SHP77 (cell line): ENCODE measurements around the gene SDK2.

Experiments used
- DNase-seq, 2 experiments: peaks; one replicate each; lab custom pipeline; 2025; lab: John Stamatoyannopoulos, UW

The SDK2 gene

DNA sequence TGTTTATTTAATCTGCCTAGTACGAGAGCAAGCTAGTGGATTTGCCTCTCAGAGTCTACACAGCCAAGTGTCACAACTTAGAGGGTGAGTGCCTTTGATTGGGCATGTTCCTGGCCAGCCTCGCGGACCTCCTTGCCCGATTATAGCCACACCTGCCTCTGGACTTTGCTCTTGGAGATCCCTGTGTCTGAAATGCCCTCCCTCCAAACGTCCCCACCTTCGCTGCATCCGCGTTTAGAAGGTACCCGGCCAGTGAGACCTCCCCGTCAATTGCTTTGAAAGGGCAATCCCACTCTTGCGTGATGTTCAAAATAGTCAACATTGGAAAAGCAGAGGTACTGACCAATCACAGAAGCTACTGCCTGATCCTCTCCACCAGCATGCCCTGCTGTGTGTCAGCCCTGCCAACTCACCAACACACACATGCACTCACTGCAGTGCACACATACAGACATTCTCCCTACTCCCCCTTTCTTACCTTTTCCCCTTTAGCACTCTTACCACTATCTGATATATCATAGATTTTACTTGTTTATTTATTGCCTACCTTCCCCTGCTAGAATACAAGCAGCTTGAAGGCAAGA is 6.5 kb upstream of the SDK2 start:
- DNase-seq: no peak

DNA sequence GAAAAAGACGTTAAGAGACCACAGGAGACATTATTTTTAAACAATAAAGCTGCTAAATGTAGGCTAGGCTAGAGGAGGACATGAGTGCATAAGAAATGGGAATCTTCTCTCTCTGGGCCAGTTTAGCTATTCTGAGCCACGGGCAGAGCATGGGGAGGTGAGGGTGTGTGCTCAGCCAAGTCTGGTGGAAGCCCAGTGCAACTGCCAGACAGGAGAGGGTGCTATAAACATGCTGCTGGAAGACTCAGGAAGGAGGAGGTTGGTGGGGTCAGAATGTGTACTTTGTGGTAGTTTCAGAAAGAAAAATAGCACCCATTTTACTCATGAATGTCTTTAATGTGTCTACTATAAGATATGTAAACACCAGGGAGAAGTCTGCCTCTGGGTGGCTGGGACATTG is 5.9 kb upstream of the SDK2 start:
- peak; percentile 54 to 67 for DNase-seq

DNA sequence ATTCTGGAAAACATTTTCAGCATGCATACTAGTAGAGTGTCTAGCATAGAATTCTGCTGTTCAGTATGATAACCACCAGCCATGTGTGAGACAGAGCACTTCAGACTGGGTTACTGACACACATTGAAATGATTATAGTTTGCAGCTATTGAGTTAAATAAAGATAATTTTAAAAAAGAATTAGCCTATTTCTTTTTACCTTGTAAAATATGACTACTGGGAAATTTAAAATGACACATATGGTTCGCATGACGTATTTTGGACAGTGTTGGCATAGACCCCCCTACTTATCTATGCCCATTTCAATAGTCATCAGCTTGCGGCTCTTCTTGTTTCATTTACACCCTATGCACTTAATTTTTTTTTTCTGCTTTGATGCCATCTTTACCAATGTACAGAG is 4.7 kb upstream of the SDK2 start:
- no peak for DNase-seq

- no peak for DNase-seq
These were observed 4.2 kb upstream of the SDK2 start for GRCh38 chr17:73648543-73648820.

- no peak for DNase-seq
These were observed 3.7 kb upstream of the SDK2 start for GRCh38 chr17:73647772-73648542.

DNA sequence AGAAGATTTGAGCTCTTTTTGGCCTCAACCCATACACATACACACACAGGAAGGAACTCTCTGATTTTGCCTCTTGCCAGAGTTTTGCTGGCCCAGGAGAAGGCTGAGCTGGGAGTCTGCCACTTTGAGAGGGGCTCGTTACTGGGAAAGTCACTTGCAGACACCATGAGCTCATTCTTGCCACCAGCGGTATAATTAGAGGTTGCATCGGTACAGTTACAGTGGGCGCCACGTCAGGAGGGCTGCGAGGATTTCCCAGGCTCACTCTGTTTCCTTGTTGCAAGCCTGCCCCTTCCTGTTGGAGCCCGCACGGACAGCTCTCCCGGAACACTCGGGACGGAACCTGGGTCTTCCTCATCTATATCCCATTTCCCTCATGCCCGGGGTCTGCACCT is 3.1 kb upstream of the SDK2 start:
- no peak for DNase-seq

- DNase-seq: peak in 1 of 2 experiments; percentile 12
These were observed 2.4 kb upstream of the SDK2 start for GRCh38 chr17:73646409-73647300.

- DNase-seq: peak; percentile 41 to 71
These were observed 1.0 kb upstream of the SDK2 start for GRCh38 chr17:73645050-73645871.

DNA sequence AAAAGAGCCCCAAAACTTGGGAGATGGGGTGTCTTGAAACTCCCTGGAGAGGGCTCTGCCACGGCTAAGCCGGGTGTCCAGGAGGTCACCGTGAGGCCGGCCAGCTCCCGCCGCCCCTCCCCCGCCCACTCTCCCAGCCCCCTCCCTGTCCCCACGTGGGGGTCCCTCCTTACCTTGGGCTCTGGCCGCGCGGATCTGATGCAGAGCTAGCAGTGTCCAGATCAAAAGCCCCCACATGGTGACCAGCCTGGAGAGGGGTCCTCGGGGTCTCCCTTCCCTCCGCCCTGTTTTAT is 447 bp downstream of the SDK2 start:
- DNase-seq: no peak

GRCh38 chr17:73643001-73643851 is 1.0 kb downstream of the SDK2 start:
- peak; percentile 29 to 56 for DNase-seq

DNA sequence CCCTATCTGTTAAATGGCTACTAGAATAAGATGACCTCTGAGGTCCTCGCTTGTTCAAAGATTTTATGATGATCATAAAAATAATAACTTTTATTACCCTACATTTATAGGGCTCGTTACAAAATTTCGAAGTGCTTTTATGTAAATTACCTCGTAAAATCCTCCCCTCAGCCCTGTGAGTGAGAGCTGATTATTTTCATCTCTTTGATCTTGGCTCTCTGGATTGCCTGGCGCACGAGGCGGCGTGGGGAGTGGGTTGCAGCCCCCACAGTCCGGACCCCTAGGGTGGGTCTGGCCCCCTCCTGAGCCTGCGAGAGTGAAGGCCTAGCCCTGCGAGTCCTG is 1.6 kb downstream of the SDK2 start:
- no peak for DNase-seq

GRCh38 chr17:73641826-73642600 is 2.2 kb downstream of the SDK2 start:
- peak; percentile 62 to 79 for DNase-seq

GRCh38 chr17:73640691-73641090 is 3.6 kb downstream of the SDK2 start:
- DNase-seq: no peak

DNA sequence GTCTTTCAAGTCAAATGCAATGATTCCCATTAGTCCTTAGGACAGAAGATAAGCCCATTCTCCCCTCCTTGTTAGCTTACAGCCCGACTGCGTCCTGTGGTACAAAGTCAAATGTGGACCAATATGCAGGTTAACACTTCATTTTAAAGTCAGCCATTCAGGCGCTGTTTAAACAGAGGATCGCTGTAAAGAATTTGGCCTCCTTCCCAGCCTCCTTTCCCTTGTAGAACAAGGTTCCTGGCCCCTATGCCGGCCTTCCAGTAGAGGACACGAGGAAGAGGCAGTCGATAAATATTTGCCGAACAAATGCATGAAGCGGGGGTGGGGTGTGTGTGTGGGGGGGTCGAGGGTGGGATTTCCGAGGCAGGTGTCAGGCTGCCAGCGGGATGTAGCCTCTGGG is 4.3 kb downstream of the SDK2 start:
- peak; percentile 60 to 63 for DNase-seq

DNA sequence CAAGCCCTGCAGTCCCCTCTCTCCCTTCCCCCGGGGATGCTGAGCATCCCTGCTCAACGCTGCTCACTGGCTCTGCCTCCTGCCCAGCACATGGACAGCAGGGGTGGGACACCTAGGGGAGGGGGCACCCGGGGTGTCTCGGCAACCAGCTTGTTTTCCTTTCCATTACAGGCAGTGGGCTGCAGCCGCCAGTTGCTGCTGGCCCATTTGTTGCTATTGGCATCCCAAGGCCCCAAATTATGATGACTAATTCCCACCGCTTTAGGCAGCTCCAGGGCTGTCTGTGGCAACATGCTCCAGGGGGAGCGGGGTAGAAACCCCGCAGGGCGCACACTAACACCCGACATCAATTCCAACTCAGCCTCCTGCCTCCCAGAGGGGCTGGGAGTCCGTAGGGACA is 4.9 kb downstream of the SDK2 start:
- no peak for DNase-seq

- no peak for DNase-seq
These were observed 5.7 kb downstream of the SDK2 start for GRCh38 chr17:73638556-73638955.

- no peak for DNase-seq
These were observed 6.4 kb downstream of the SDK2 start for GRCh38 chr17:73637866-73638265.

DNA sequence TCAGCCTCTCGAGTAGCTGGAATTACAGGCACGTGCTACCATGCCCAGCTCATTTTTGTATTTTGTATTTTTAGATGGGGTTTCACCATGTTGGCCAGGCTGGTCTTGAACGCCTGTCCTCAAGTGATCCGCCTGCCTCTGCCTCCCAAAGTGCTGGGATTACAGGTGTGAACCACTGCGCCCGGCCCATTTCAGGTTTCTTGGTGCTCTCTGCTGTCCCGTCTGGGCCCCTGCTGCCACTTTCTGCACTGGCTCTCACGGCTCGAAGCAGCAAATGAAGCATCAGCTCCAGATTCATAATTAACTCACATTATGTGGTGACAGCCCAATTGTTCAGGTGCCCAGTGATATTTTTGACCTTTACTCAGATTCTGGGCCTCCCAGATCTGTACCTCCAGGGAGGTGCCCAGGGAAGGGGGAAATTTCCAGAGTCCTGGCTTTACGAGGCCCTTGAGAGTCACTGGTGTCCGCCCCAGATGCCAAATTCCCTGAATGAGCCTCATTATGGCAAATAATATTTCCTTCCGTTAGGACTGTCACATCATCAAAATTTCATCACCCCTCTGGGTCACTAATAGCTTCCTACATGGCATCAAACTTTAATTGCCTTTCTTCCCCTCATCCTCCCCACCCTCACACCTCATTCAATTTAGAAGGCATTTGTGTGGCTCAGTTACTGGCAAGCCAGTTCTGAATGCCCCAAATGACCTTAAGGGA is 9.0 kb downstream of the SDK2 start:
- DNase-seq: no peak

DNA sequence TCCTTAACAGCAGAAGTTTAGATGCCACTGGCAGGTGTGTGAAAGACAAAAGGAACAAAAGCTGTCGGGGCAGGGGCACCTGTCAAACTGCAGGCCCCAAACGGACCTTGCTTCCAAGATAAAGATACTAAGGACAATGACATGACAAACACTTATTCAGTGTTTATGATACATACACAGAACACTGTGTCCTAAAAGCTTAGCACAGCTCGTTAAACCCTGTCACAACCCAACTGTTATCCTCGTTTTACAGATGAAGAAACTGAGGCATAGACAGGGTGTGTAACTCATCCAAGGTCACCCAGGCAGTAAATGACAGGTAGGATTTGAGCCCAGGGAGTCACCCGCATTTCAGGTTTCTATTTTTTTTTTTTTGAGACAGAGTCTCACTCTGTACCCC is 9.6 kb downstream of the SDK2 start:
- no peak for DNase-seq

DNA sequence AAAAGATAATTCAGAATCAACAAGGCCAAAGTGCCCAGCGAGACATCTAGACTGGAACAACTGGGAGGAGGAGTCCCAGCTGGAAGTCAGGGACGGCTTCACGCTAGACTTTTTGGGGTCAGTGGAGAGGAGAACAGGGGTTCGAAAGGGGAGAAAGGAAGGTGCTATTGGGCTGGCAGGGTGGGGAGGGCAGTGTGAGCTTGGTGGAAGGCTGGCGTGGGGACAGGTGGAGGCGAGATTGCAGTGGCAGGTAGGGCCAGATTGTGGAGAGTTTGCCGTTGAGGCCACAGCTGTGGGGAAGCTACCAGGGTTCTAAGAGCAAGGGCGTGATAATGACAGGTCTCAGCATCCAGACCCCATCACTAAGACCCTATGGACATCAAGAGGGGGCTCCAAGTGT is 10.5 kb downstream of the SDK2 start:
- no peak for DNase-seq
